Liver (tissue), 3 donors: ENCODE data around the gene ADCY9.

Experiments used
- FOXA1 ChIP-seq: IDR thresholded peaks from 2 replicates; pipeline ENCODE4 v1.6.1; 2016; ENCODE audit warnings: antibody characterized with exemption
- GABPA ChIP-seq, 2 donors: IDR thresholded peaks in 1 of 2; conservative IDR thresholded peaks in 1 of 2; 2 replicates each; pipeline ENCODE4 v1.6.1; 2016; ENCODE audit warnings: antibody characterized with exemption in 2 of 2, mild to moderate bottlenecking in 1 of 2, moderate library complexity in 1 of 2
- HNF4A ChIP-seq, 2 donors: conservative IDR thresholded peaks; 2 replicates each; pipeline ENCODE4 v1.6.1; 2016; ENCODE audit warnings: antibody characterized with exemption in 2 of 2, mild to moderate bottlenecking in 2 of 2
- NR2F2 ChIP-seq: IDR thresholded peaks from 2 replicates; pipeline ENCODE4 v1.6.1; 2016; ENCODE audit warnings: antibody characterized with exemption
- RAD21 ChIP-seq, 2 donors: IDR thresholded peaks; 2 replicates each; pipeline ENCODE4 v1.6.1; 2016; ENCODE audit warnings: antibody characterized with exemption in 2 of 2, mild to moderate bottlenecking in 2 of 2
- RXRA ChIP-seq, 2 donors: IDR thresholded peaks; 2 replicates each; pipeline ENCODE4 v1.6.1; 2017 to 2018; ENCODE audit warnings: antibody characterized with exemption in 2 of 2, mild to moderate bottlenecking in 1 of 2
- TAF1 ChIP-seq: conservative IDR thresholded peaks from 2 replicates; pipeline ENCODE4 v1.6.1; 2016; ENCODE audit warnings: antibody characterized with exemption, mild to moderate bottlenecking
- TF ChIP-seq, protein P1 (sequence below): fragments of 150-350 bp; IDR thresholded peaks from 2 replicates; pipeline ENCODE4 v1.5.1; 2017; ENCODE audit warnings: improper control_type of control experiment, low read depth, low read length; ENCODE audit not compliant: missing input control
- TF ChIP-seq, protein P2 (sequence below): IDR thresholded peaks from 2 replicates; pipeline ENCODE4 v1.6.1; 2016; ENCODE audit warnings: antibody characterized with exemption
- TF ChIP-seq, protein P3 (sequence below): IDR thresholded peaks from 2 replicates; pipeline ENCODE4 v1.6.1; 2016; ENCODE audit warnings: antibody characterized with exemption
- donor health status: healthy.
- donor health status: healthy.

DNA sequence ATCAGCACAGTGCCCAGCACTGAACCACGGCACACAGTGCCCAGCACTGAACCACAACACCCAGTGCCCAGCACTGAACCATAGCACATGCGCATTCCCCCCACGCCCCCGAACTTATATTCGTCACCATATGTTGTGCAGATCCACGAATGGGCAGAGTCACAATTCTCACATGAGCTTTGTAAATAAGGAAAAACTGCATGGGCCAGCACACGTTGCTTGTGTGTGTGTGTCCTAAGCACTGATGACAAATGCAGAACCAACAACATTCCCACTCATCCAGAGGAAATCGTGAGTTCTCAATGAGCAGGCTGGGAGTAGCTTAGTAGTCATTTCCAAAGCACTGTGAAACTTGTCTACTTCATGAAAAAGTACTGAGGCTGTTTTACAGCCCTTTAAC lies 70.0 kb downstream of the ADCY9 start:
- TF ChIP-seq, protein P1, sequence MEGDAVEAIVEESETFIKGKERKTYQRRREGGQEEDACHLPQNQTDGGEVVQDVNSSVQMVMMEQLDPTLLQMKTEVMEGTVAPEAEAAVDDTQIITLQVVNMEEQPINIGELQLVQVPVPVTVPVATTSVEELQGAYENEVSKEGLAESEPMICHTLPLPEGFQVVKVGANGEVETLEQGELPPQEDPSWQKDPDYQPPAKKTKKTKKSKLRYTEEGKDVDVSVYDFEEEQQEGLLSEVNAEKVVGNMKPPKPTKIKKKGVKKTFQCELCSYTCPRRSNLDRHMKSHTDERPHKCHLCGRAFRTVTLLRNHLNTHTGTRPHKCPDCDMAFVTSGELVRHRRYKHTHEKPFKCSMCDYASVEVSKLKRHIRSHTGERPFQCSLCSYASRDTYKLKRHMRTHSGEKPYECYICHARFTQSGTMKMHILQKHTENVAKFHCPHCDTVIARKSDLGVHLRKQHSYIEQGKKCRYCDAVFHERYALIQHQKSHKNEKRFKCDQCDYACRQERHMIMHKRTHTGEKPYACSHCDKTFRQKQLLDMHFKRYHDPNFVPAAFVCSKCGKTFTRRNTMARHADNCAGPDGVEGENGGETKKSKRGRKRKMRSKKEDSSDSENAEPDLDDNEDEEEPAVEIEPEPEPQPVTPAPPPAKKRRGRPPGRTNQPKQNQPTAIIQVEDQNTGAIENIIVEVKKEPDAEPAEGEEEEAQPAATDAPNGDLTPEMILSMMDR, result no peak
- no peak for TF ChIP-seq RAD21 (IDR thresholded peaks at IDR 0.05)
- TF ChIP-seq RXRA (IDR thresholded peaks at IDR 0.05), result no peak
- TF ChIP-seq TAF1, result no peak
- no peak for TF ChIP-seq GABPA (IDR thresholded peaks at IDR 0.05 in 1 of 2, conservative IDR thresholded peaks at IDR 0.05 in 1 of 2)
- TF ChIP-seq, protein P2, sequence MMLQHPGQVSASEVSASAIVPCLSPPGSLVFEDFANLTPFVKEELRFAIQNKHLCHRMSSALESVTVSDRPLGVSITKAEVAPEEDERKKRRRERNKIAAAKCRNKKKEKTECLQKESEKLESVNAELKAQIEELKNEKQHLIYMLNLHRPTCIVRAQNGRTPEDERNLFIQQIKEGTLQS, result no peak
- TF ChIP-seq, protein P3, sequence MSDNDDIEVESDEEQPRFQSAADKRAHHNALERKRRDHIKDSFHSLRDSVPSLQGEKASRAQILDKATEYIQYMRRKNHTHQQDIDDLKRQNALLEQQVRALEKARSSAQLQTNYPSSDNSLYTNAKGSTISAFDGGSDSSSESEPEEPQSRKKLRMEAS, result no peak
- TF ChIP-seq FOXA1, result no peak
- no peak for TF ChIP-seq NR2F2
- TF ChIP-seq HNF4A (conservative IDR thresholded peaks at IDR 0.05), result no peak
